GM10266 (cell line): ENCODE data around the gene CNTN6.

Experiments used
- DNase-seq: peaks from one replicate; pipeline ENCODE4 v3.0.0; 2012; ENCODE audit errors: extremely low spot score
- TF ChIP-seq, protein P1 (sequence below): IDR thresholded peaks from 2 replicates; pipeline ENCODE4 v1.5.1; 2012; ENCODE audit warnings: mild to moderate bottlenecking, low read depth; ENCODE audit not compliant: control insufficient read depth, insufficient read depth; ENCODE audit errors: missing control alignments

Gene CNTN6

DNA sequence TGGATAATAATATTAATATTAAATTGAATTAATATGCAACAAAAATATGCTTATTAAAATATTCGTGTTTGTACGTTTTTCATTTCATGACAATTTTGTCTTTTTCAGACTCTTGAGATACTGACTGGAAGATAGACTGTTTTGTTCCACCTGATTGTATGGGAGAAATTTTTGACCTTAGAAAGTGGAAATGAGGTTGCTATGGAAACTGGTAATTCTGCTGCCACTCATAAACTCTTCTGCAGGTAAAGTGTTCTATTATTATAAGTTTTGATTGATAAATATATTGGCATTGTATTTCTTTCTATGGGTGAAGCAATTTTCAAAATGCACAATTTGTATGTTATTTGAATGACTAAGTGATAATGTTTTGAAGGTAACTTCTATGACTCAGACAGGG lies 55.0 kb downstream of the CNTN6 start:
- TF ChIP-seq, protein P1, sequence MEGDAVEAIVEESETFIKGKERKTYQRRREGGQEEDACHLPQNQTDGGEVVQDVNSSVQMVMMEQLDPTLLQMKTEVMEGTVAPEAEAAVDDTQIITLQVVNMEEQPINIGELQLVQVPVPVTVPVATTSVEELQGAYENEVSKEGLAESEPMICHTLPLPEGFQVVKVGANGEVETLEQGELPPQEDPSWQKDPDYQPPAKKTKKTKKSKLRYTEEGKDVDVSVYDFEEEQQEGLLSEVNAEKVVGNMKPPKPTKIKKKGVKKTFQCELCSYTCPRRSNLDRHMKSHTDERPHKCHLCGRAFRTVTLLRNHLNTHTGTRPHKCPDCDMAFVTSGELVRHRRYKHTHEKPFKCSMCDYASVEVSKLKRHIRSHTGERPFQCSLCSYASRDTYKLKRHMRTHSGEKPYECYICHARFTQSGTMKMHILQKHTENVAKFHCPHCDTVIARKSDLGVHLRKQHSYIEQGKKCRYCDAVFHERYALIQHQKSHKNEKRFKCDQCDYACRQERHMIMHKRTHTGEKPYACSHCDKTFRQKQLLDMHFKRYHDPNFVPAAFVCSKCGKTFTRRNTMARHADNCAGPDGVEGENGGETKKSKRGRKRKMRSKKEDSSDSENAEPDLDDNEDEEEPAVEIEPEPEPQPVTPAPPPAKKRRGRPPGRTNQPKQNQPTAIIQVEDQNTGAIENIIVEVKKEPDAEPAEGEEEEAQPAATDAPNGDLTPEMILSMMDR = no peak
- DNase-seq = no peak

DNA sequence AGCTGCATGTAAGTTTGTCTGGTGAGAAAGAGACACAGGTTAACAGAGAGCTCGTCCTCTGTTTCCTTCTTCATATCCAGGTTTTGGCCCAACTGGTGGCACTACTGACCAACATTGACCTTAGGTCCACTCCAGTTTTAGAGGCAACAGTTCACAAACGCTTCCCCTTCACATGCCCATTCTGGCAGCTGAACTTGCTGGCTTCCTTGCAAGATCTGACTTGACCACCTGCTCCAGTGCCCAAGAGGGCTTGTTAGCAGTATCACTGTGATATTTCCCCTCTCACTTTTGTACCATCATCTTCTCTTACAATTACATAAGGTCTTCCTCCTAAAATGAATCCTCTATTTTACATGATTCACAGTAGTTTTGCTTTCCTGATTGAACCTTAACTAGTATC lies 71.3 kb downstream of the CNTN6 start:
- TF ChIP-seq, protein P1 = no peak
- no peak for DNase-seq

DNA sequence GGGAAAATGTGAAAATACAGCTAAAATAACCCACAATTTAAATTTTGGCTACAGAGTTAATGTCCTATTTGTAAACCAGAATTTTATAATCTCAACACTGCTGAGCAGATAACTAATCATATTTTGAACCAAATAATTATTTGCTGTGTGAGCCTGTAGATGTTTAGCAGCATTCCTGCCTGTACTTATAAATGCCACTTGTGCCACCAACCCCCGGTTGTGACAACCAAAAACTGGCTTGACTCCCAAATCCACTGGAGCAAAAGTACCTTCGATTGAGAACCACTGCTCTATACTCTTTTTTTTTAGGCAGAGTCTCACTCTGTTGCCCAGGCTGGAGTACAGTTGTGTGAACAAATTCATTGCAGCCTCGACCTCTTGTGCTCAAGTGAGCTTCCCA lies 78.5 kb downstream of the CNTN6 start:
- no peak for DNase-seq
- TF ChIP-seq, protein P1 = no peak

DNA sequence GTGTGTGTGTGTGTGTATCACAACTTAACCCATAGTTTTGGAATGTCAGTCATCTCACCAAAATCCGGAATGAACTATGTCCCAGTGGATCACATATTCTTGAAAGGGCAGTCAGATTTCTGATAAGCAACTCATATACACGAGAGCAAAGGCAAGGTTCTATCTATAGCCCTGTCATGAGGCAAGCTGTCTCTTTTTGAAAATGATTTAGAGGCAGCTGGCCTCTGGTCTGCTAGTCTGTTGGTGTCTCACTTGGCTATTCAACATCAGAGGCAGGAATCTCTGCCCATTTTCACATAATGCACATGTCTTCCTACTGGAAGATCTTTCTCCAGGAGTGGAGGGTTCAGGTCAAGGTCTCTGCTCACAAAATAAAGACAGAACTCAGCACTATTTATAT lies 79.8 kb downstream of the CNTN6 start:
- DNase-seq = no peak
- TF ChIP-seq, protein P1 = no peak

DNA sequence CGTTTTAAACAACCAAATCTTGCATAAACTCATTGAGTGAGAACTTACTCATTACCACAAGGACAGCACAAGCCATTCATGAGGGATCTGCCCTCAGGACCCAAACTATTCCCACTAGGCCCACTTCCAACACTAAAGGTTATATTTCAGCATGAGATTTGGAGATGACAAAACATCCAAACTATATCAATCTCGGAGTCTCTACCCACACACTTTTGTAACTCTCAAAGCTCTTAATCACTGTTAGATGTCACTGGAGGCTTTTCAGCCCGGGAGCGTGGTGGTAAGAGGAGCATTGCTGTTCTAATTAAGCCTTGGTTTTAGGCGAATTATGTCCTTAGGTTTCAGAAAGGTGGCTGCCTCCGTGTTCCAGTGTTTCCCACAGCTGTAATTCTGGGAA lies 86.3 kb downstream of the CNTN6 start:
- TF ChIP-seq, protein P1 = no peak
- DNase-seq = no peak

DNA sequence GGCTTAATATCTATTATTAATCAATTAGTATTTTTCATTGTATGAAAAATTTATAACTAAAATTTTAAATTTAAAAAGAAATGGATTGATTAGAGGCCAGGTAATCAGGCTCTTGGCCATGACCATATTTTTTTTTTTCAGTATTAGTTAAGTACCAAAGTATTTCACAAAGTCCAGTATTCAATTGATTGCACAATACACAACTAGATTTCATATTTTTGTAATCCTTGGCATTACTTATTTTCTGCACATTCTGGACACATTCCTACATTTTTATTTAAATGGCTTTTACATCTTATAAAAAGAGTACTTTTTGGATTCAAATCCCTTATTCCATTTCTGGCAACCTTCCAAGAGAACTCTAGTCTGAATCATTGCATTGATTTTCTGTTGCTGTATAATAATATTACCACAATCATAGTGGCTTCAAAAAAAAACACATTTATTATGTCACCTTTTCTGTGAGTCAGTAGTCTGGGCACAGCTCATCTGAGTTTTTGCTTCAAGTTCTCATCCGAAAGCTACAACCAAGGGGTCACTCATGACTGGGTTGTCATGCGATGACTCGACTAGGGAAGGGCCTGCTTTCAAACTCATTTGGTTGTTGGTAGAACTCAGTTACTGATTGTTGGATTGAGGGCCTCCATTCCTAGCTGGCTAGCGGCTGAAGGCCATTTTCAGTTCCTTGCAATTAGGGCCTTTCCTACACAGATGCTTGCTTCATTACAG lies 90.7 kb downstream of the CNTN6 start:
- DNase-seq = no peak
- TF ChIP-seq, protein P1 = no peak

DNA sequence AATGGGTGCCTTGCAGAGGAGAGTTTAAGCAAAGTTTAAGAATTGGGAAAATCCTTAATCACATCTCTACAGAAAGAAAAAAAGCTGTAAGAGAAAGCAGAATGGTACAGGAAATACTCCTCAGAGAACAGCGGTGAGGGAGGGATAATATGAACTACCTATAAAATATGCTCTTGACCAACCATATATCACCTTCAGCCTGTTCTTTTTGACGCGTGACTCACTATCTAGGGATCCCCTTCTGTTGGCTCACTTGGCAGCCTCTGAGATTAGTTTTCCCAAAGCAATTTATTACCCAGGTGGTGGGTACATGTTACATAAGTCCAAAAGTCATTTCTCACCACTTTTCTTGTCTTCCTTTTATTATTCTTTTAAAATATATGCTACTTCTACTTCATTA lies 97.7 kb downstream of the CNTN6 start:
- TF ChIP-seq, protein P1 = no peak
- no peak for DNase-seq
